ENCODE measurements around the gene KCNN4.
"Not testable (repeated sequence)": the region's sequence is repeated elsewhere in the genome, so short reads cannot be mapped to it uniquely, and the experiment has no call there.

Gene KCNN4

GRCh38 chr19:43775299-43775890, 5.4 kb downstream of the KCNN4 start:
- DNase-seq (ENCODE audit: low read depth in 4 of 4, low spot score in 1 of 4) = no peak

GRCh38 chr19:43774940-43775258, 5.9 kb downstream of the KCNN4 start:
- not testable (repeated sequence) for DNase-seq (ENCODE audit: low read depth in 4 of 4, low spot score in 1 of 4)

DNA sequence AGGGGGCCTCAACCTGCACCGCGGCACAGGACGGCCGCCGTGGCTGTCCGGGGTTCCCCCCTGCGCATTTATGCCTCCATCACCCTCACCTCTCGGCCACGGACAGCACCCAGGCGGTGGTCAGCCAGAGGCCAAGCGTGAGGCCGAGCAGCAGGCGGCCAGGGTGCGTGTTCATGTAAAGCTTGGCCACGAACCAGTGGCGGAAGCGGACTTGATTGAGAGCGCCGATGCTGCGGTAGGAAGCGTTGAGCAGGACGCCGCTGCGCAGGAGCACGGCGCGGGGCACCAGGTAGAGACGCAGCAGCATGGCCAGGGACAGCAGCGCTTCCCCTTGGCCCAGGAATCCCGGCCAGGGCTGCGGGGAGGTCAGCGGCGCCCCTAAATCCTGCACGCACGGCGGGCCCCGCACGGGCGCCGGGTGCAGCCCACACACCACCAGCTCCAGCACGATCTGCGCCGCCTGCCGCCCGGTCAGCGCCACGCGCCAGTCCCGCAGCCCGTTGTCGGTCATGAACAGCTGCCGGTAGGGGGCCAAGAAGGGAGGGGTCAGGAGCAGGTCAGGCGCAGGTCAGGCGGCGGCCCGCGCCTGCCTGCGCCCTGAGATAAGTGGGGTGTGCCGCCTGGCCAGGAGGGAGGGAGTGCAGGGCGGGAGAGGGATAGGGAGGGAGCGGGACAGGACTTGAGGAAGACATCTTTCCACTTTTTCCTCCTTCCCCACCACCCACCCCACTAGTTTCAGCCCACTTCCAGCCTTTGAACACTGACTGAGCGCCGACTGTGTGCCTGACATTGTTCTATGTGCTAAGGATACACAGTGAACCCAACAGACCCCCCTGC, 6.5 kb downstream of the KCNN4 start:
- DNase-seq (ENCODE audit: low read depth in 4 of 4, low spot score in 1 of 4) = no peak

GRCh38 chr19:43773725-43774102, 7.1 kb downstream of the KCNN4 start:
- DNase-seq (ENCODE audit: low read depth in 4 of 4, low spot score in 1 of 4) = no peak

DNA sequence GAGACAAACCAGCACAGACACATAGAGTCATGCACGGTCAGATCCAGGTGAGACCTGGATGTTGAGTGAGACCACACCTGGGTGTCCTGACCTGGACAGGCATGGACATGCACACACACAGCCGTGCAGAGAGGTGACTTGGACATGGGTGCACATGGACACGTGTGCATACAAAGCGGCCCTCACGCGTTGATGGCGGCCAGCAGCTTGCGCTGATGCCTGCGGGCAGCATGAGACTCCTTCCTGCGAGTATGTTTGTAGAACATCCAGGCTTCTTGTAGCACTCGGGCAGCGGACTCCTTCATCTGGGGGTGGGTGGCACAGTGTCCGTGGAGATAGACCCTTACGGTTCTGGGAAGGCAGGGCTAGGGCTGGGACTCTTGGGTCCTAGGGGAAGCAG, 11.5 kb downstream of the KCNN4 start:
- no peak for DNase-seq (ENCODE audit: low read depth in 4 of 4, low spot score in 1 of 4)

GRCh38 chr19:43768273-43769050, 12.3 kb downstream of the KCNN4 start:
- no peak for DNase-seq (ENCODE audit: low read depth in 4 of 4, low spot score in 1 of 4)

- DNase-seq (ENCODE audit: low read depth in 4 of 4, low spot score in 1 of 4) = no peak
Observed at GRCh38 chr19:43767818-43768217, 13.0 kb downstream of the KCNN4 start.

GRCh38 chr19:43767316-43767715, 13.5 kb downstream of the KCNN4 start:
- DNase-seq (ENCODE audit: low read depth in 4 of 4, low spot score in 1 of 4) = no peak

GRCh38 chr19:43766755-43767043, 14.1 kb downstream of the KCNN4 start:
- no peak for DNase-seq (ENCODE audit: low read depth in 4 of 4, low spot score in 1 of 4)

DNA sequence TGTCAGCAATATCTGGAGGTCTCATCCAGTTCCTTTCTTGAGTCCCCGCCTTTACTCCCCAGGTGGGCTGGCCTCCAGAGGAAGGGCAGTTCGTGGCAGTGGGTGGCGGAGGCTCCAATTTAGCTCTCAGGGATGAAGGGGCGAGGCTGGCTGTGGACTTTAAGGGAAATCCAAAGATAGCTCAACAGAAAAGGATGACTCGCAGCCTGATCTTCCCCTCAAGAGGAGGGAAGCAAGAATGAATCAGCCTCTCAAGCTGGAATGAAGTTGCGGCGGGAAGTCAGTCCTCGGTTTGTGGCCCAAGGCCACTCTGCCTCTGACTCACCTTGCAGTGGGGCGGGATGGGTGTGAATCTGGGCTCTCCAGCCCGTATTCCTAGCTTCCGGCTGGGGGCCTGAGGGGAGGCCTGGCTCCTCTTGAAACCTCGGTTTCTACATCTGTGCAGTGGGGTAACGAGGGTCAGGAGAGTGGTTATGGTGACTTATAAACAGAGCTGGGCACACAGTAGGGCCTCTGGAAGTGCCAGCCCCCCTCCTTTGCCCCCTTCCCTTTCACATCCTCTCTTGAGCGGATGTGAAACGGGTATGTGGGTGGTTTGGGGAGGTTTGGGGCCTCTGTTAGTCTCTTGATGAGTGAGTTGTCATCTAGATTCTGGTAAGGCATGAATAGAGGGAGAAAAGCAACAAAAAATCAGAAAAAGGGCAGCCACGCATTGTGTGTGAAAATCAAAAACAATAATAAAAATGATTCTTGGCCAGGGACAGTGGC, 15.5 kb downstream of the KCNN4 start:
- DNase-seq (ENCODE audit: low read depth in 4 of 4, low spot score in 1 of 4) = peak in 3 of 4 experiments; percentile 45 to 84 (median 69)

- not testable (repeated sequence) for DNase-seq (ENCODE audit: low read depth in 4 of 4, low spot score in 1 of 4)
Observed at GRCh38 chr19:43764684-43765083, 16.1 kb downstream of the KCNN4 start.

GRCh38 chr19:43763473-43763939, 17.3 kb downstream of the KCNN4 start:
- no peak for DNase-seq (ENCODE audit: low read depth in 4 of 4, low spot score in 1 of 4)

DNA sequence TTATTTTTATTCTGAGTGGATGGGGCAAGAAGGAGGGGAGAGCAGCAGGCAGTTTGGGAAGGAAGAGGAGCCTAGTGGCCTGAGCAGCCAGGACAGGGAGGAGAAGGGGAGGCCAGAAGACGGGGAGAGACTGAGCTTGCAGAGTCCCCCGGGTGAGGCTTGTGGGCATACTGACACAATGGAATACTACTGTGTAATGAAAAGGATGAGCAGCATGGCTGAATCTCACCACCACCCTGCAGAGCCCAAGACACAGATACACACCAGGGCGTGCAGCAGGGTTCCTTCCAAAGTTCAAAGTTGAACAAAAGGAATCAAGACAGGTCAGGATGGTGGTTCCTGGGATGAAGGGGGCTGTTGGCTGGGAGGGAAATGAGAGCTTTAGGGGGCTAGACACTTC, 18.0 kb downstream of the KCNN4 start:
- no peak for DNase-seq (ENCODE audit: low read depth in 4 of 4, low spot score in 1 of 4)

DNA sequence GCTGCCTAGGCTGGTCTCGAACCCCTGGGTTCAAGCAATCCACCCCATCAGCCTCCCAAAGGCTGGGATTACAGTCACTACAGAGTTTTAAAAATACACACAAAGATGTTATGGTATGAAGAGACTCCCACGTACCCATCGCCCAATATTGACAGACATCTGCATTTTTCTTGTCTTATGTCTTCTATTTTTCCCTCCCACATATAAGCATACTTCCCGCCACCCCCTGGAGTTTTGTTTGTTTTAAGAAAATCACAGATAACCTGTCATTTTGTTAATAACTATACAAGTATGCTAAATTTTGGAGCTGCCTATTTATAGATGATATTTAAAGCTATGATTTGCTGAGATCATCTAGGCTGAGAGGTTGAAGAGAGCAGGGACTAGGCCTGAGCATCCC, 19.8 kb downstream of the KCNN4 start:
- DNase-seq (ENCODE audit: low read depth in 4 of 4, low spot score in 1 of 4) = no peak

- no peak for DNase-seq (ENCODE audit: low read depth in 4 of 4, low spot score in 1 of 4)
Observed at GRCh38 chr19:43759515-43759914, 21.3 kb downstream of the KCNN4 start.

DNA sequence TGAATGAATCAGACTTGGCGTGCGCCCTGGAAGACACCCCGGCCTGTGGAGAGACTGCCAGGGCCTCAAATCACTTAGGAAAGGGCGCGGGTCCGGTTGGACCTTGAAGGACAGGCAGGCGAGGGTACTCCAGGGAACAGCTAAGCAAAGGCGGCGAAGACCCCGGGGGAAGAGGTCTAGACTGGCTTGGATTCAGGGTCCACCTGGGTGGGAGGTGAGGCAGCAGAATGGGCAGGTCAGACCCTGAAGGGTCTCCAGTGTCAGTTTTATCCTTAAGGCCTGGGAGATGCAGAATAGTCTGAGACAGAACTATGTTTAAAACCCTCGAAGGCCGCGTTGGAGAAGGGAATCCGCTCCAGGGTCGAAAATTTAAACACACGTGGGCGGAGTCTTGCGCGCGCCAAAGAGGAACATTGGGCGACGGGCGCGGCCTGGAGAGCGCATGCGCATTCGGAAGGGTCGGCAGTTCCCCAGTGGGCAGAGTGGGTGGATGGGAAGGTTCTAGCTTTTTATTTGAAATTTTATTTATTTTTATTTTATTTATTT, 25.4 kb downstream of the KCNN4 start:
- peak; percentile 55 to 74 (median 66) for DNase-seq (ENCODE audit: low read depth in 4 of 4, low spot score in 1 of 4)

DNA sequence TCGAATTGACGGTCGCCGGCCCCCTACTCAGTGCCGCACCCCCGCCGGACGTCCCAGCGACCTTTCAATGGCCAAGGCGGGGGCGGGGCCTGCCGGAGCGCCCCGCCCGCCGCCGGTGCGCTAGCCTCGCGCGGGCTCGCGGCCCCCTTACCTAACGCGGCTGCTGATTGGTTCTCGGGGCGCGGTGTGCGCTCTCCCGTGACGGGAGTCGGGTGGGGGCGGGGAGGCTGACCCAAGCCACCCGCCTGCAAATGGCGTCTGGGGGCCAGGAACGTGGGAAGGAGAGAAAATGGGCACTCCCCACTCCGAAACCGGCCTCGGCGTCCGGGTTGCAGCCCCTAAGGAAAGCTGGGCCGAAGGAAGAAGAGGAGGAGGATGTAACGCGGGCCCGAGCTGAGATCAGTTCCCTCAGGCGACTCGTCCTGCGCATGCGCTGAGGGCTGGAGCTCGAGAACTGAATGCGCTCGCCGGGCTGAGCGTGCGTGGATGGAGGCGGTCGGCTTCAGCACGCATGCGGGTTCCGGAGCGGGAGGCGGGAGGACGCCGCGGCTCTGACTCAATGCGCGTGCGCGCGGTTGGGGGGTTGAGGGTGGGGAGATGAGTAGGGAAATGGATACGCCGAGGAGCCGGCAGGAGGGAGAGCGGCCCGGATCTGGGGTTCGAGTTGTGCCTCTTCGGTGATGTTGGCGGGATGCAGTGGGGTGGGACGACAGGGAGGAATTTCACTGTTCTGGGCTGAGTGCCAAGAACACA, 26.1 kb downstream of the KCNN4 start, which contains the start of gene SMG9:
SMG9 (minus strand) TSS at position 460 of the 753 bp plus-strand sequence. CDS start 4,221 bp downstream, outside the sequence.
- peak; percentile 95 to 98 (median 97) for DNase-seq (ENCODE audit: low read depth in 4 of 4, low spot score in 1 of 4)

DNA sequence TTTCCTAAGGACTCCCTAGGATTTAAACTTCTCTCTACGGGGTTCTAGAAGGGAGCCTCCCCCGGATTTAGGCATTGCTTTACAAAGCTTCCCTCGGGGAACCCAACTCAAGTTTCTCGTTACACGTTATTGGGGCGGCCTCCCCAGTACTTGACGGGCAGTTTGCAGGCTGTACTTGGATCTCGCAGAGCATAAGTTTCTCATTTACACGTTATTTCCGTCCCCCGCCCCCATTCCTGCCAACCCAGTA, 26.6 kb downstream of the KCNN4 start:
- DNase-seq (ENCODE audit: low read depth in 4 of 4, low spot score in 1 of 4) = no peak

DNA sequence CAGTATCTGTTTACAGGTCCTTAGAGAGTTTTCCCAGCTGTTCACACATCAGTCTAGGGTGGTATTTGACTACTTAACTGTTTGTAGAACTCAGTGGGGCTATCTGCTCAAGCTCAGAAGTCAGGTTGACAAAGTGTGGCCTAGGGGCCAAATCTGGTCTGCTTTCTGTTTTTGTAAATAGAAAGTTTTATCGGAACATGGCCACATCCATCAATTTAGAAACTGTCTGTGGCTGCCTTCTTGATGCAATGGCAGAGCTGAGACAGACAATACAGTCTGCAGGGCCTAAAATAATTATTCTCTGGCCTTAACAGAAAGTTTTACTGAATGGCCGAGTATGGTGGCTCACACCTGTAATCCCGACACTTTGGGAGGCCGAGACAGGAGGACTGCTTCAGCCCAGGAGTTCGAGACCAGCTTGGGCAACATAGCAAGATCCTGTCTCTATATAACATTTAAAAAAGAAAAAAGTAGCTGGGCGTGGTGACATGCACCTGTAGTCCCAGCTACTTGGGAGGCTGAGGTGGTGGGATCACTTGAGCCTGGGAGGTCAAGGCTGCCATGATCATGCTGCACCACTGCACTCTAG, 28.4 kb downstream of the KCNN4 start:
- no peak for DNase-seq (ENCODE audit: low read depth in 4 of 4, low spot score in 1 of 4)

All from stimulated activated CD4-positive, alpha-beta T cell treated with anti-CD3 and anti-CD28 coated beads, Interleukin-1b, Interleukin-23, amount 100 ng/mL, for 24 hours (primary cell).